OCI-LY7 (cell line): Measurements from ENCODE around the gene ZC3H18. TPM values are rescaled to one million over a fixed set of nuclear protein-coding genes. Genes with fewer than 3 reads are reported as not detected.

Experiments used
- BruUV-seq: library from RNA; stranded (reverse); fragments of 400-500 nt; replicated peaks from 2 replicates; lab custom pipeline; 2021; lab: Mats Ljungman, UMichigan
- CTCF ChIA-PET: fragments of 300-600 bp; sonication (Branson Sonifier 250); formaldehyde crosslinking; loops from one replicate; lab custom pipeline; 2022; ENCODE audit warnings: antibody characterized with exemption; ENCODE audit not compliant: unreplicated experiment; lab: Charles Lee
- POLR2A ChIA-PET: fragments of 300-600 bp; sonication (Branson Sonifier 250); formaldehyde crosslinking; loops from one replicate; lab custom pipeline; 2022; ENCODE audit warnings: antibody characterized with exemption; lab: Charles Lee
- DNase-seq: peaks from one replicate; pipeline ENCODE4 v3.0.0-alpha.2; 2015; ENCODE audit warnings: low spot score
- H2AFZ ChIP-seq: fragments of 200-600 bp; sonication (generic), shearing (Covaris generic); 2 replicates; pipeline ENCODE4 v1.6.1; 2014; ENCODE audit warnings: mild to moderate bottlenecking, antibody characterized with exemption, low read length, moderate library complexity
- H3K27ac ChIP-seq: fragments of 200-600 bp; sonication (generic); 2 replicates; pipeline ENCODE4 v1.5.1; 2014; ENCODE audit warnings: mixed run types, low read depth, mild to moderate bottlenecking, moderate library complexity, low read length, inconsistent platforms; ENCODE audit not compliant: poor library complexity, severe bottlenecking
- H3K36me3 ChIP-seq: fragments of 200-600 bp; sonication (generic); 2 replicates; pipeline ENCODE4 v1.6.1; 2014; ENCODE audit warnings: mild to moderate bottlenecking, antibody characterized with exemption, low read length, moderate library complexity, mixed read lengths; ENCODE audit not compliant: insufficient read depth
- H3K4me1 ChIP-seq: fragments of 200-600 bp; sonication (generic); 2 replicates; pipeline ENCODE4 v1.5.1; 2014; ENCODE audit warnings: mild to moderate bottlenecking, low read length; ENCODE audit not compliant: insufficient read depth, poor library complexity, severe bottlenecking
- H3K4me2 ChIP-seq: fragments of 200-600 bp; sonication (generic); 2 replicates; pipeline ENCODE4 v1.6.1; 2014; ENCODE audit warnings: mild to moderate bottlenecking, low read length
- H3K4me3 ChIP-seq: fragments of 200-600 bp; sonication (generic); 2 replicates; pipeline ENCODE4 v1.5.1; 2014; ENCODE audit warnings: mild to moderate bottlenecking, low read depth, low read length; ENCODE audit not compliant: poor library complexity, severe bottlenecking
- H3K79me2 ChIP-seq: fragments of 200-600 bp; sonication (generic); 2 replicates; pipeline ENCODE4 v1.6.1; 2016; ENCODE audit warnings: low read depth, mild to moderate bottlenecking, low read length, moderate library complexity, mixed read lengths; ENCODE audit not compliant: insufficient read depth
- H3K9me2 ChIP-seq: fragments of 200-600 bp; sonication (generic); 2 replicates; pipeline ENCODE4 v1.6.1; 2016; ENCODE audit warnings: mild to moderate bottlenecking, low read length, mixed read lengths; ENCODE audit not compliant: insufficient read depth
- H3K9me3 ChIP-seq: fragments of 200-600 bp; sonication (generic); 2 replicates; pipeline ENCODE4 v1.6.1; 2014; ENCODE audit warnings: mild to moderate bottlenecking, mixed run types, low read length, mixed read lengths
- H4K20me1 ChIP-seq: fragments of 200-600 bp; sonication (generic); 2 replicates; pipeline ENCODE4 v1.6.1; 2014; ENCODE audit warnings: mild to moderate bottlenecking, antibody characterized with exemption, low read length, moderate library complexity, mixed read lengths; ENCODE audit not compliant: insufficient read depth
- EZH2phosphoT487 ChIP-seq: fragments of 200-600 bp; sonication (generic); IDR thresholded peaks from 2 replicates; pipeline ENCODE4 v1.6.1; 2018; ENCODE audit warnings: low read depth, borderline replicate concordance, mild to moderate bottlenecking, mixed run types, antibody characterized with exemption, low read length, moderate library complexity, mixed read lengths
- intact Hi-C: fragments of 100-400 bp; cut with micrococcal nuclease; formaldehyde crosslinking; loops from one replicate; pipeline ENCODE4 v1.10.0; 2022; ENCODE audit not compliant: unreplicated experiment
- total RNA-seq, 2 experiments: library from RNA; depleted of rRNA in 1 of 2; stranded (reverse); fragments of >200 nt in 1 of 2; shearing (Covaris generic) in 1 of 2; gene quantifications; 2 replicates each; pipeline ENCODE4 v1.2.3, GENCODE V29; 2014 to 2022
- TF ChIP-seq, protein P1 (sequence below): fragments of 200-600 bp; sonication (generic); conservative IDR thresholded peaks from 2 replicates; pipeline ENCODE4 v1.5.1; 2014; ENCODE audit warnings: mild to moderate bottlenecking, antibody characterized with exemption, low read length, moderate library complexity, mixed read lengths

ZC3H18 gene
- total RNA-seq, 2 experiments from 2014 or later, result 22.2 to 79.0 TPM

DNA sequence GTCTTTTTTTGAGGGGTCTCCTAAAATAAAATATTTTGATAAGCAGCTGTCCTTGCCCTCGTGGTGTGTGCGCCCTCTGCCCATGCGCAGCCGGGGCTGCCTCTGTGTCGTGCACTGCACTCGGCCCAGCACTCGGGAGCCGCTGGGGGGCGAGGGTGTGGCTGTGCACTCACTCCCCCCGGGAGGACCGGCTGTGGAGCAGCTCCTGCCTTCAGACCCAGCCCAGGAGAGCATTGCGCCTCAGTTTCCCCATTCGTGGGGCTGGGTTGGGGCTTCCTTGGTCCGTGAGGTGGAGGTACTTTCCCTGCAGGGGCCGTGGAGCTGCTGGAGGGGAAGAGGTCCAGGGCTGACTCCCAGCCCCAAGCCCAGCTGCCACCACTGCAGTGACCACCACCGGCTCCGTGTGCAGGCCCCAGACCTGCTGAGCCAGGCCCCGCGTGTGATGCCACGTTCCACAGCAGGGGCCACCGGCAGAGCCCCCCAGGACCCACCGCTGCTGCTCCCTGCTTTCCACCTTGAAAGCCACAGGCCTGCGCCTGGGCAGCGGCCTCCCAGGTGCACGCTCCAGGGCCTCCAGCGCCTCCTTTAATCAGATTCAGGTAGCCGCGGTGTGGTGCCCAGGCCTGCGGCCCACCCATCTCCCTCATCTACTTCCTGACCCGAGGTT, 61.9 kb downstream of the ZC3H18 start:
- Histone ChIP-seq H3K27ac (no peak overlapping the region), H3K4me3 (no peak overlapping the region), H2AFZ (no peak overlapping the region), H3K9me3 (no peaks in the 10 kb centered on the region), H3K36me3 (peaks cover 60% of the 10 kb centered on the region), H3K4me2 (no peak overlapping the region), H3K4me1 (peaks cover 22% of the 10 kb centered on the region), H3K9me2 (no peaks in the 10 kb centered on the region), H4K20me1 (no peaks in the 10 kb centered on the region), H3K79me2 (no peaks in the 10 kb centered on the region)
- no TSS peak for BruUV-seq
- POLR2A ChIA-PET, result no interaction called here
- no peak for TF ChIP-seq EZH2phosphoT487
- TF ChIP-seq, protein P1, sequence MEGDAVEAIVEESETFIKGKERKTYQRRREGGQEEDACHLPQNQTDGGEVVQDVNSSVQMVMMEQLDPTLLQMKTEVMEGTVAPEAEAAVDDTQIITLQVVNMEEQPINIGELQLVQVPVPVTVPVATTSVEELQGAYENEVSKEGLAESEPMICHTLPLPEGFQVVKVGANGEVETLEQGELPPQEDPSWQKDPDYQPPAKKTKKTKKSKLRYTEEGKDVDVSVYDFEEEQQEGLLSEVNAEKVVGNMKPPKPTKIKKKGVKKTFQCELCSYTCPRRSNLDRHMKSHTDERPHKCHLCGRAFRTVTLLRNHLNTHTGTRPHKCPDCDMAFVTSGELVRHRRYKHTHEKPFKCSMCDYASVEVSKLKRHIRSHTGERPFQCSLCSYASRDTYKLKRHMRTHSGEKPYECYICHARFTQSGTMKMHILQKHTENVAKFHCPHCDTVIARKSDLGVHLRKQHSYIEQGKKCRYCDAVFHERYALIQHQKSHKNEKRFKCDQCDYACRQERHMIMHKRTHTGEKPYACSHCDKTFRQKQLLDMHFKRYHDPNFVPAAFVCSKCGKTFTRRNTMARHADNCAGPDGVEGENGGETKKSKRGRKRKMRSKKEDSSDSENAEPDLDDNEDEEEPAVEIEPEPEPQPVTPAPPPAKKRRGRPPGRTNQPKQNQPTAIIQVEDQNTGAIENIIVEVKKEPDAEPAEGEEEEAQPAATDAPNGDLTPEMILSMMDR, result no peak
- intact Hi-C loops, result loop anchor here (5.0 kb wide), 2 partner anchors 70 to 190 kb away; no protein-coding TSS in a partner anchor
- CTCF ChIA-PET, result no interaction called here
- no peak for DNase-seq

DNA sequence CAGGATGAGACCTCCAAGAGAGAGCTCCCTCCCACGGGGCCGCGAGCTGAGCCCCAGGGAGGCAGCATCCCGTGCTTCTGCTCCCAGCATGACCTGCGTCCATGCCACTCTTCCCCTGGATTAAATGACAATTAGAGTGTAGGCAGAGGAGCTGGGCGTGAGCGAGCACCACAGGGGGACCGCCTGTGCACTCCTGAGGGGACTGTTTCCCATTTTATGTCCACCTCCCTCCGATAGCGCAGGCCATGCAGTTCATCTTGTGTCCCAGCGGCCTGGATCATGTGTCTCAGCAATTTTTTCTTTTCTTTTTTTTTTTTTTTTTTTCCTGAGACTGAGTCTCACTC, 62.4 kb downstream of the ZC3H18 start:
- intact Hi-C loops, result loop anchor here (5.0 kb wide), 2 partner anchors 70 to 190 kb away; no protein-coding TSS in a partner anchor
- Histone ChIP-seq H3K4me3 (no peak overlapping the region), H3K36me3 (peaks cover 55% of the 10 kb centered on the region), H3K79me2 (no peaks in the 10 kb centered on the region), H3K4me1 (peaks cover 27% of the 10 kb centered on the region), H3K4me2 (no peak overlapping the region), H3K27ac (no peak overlapping the region), H3K9me2 (no peaks in the 10 kb centered on the region), H4K20me1 (no peaks in the 10 kb centered on the region), H2AFZ (no peak overlapping the region), H3K9me3 (no peaks in the 10 kb centered on the region)
- ChIA-PET CTCF (no interaction called here), POLR2A (interaction anchor here (1.1 kb wide), 1 partner anchor 161 kb away, joined by 3 read pairs; no protein-coding TSS in a partner anchor)
- no TSS peak for BruUV-seq
- TF ChIP-seq, protein P1, result no peak
- no peak for TF ChIP-seq EZH2phosphoT487
- no peak for DNase-seq

DNA sequence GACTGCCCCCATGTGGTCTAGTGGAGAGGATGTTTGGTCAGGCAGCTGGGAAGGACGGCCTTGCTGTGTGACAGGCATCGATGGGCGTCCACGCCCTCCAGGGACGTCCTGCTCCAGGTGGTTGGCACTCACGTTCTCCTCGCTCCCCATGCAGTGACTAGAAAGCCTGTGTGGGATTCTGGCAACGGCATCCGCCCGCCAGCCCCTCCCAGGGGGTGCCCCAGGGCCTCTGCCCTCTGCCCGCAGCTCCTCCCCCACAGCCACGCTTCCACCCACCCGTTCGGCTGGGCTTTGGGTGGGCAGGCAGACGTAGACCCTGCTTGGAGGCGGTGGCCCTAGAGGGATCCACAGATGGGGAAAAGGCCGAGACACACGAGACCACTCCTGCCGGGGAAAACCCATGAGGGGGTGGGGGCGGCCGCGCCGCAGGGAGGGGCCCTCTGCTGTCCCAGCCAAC, 63.5 kb downstream of the ZC3H18 start:
- no peak for TF ChIP-seq EZH2phosphoT487
- TF ChIP-seq, protein P1, result peak; percentile 59
- H3K79me2 ChIP-seq, result no peaks in the 10 kb centered on the region
- CTCF ChIA-PET, result interaction anchor here (0.6 kb wide), 1 partner anchor 184 kb away, joined by 4 read pairs; no protein-coding TSS in a partner anchor
- POLR2A ChIA-PET, result interaction anchor here (1.1 kb wide), 1 partner anchor 160 kb away, joined by 3 read pairs; no protein-coding TSS in a partner anchor
- no peaks in the 10 kb centered on the region for H4K20me1 ChIP-seq
- H3K27ac ChIP-seq, result no peak overlapping the region
- peak overlapping the region; percentile 55 for H3K4me2 ChIP-seq
- no peak overlapping the region for H2AFZ ChIP-seq
- H3K9me2 ChIP-seq, result no peaks in the 10 kb centered on the region
- no peaks in the 10 kb centered on the region for H3K9me3 ChIP-seq
- intact Hi-C loops, result loop anchor here (1.0 to 5.0 kb wide), 4 partner anchors 17 to 191 kb away; partner anchors contain the start of gene CYBA
- H3K36me3 ChIP-seq, result peaks cover 43% of the 10 kb centered on the region
- BruUV-seq, result no TSS peak
- H3K4me1 ChIP-seq, result peaks cover 38% of the 10 kb centered on the region
- H3K4me3 ChIP-seq, result peak overlapping the region; percentile 26
- peak; percentile 55 for DNase-seq
